Adrenal gland (tissue), 5 donors: Measurements from ENCODE around the gene PHETA1.

Source experiments
- CTCF ChIP-seq, 6 experiments: fragments of 450-650 bp in 4 of 6; fragments of 200-600 bp in 2 of 6; sonication (generic) in 1 of 6; IDR thresholded peaks; 1 replicate in 5 of 6; 2 replicates in 1 of 6; pipeline versions ENCODE4 v1.5.1 to v1.8.0; 2016 to 2021; ENCODE audit warnings: antibody characterized with exemption in 6 of 6, mild to moderate bottlenecking in 2 of 6, moderate library complexity in 1 of 6
- POLR2A ChIP-seq, 2 donors: fragments of 450-650 bp; IDR thresholded peaks; one replicate each; pipeline ENCODE4 v1.6.1; 2017; ENCODE audit warnings: antibody characterized with exemption in 2 of 2, mild to moderate bottlenecking in 2 of 2, moderate library complexity in 1 of 2
- donor health status: DM: no; HTN: no; CAD: no.

- TF ChIP-seq CTCF (IDR thresholded peaks at IDR 0.05) (no peak), POLR2A (IDR thresholded peaks at IDR 0.05) (no peak)
Observed at GRCh38 chr12:111314953-111315539, 53.8 kb downstream of the PHETA1 start.
